ENCODE data around the gene LLGL1. TPM values are rescaled to one million over a fixed set of nuclear protein-coding genes. Genes with fewer than 3 reads are reported as not detected.

The LLGL1 gene
- total RNA-seq, 6 experiments from 2014 or later, result 38.0 to 50.8 (median 41.0) TPM

GRCh38 chr17:18179804-18180203 is 45.6 kb upstream of the LLGL1 start:
- Mint-ChIP-seq H3K27ac (no peak overlapping the region), H3K9me3 (no peaks in the 10 kb centered on the region), H3K27me3 (ENCODE audit: insufficient read depth) (peaks cover 3% of the 10 kb centered on the region), H3K36me3 (ENCODE audit: low read depth) (peaks cover 2% of the 10 kb centered on the region), H3K4me1 (ENCODE audit: low read depth) (peaks cover 15% of the 10 kb centered on the region), H3K4me3 (no peak overlapping the region)
- TF ChIP-seq, protein P1, sequence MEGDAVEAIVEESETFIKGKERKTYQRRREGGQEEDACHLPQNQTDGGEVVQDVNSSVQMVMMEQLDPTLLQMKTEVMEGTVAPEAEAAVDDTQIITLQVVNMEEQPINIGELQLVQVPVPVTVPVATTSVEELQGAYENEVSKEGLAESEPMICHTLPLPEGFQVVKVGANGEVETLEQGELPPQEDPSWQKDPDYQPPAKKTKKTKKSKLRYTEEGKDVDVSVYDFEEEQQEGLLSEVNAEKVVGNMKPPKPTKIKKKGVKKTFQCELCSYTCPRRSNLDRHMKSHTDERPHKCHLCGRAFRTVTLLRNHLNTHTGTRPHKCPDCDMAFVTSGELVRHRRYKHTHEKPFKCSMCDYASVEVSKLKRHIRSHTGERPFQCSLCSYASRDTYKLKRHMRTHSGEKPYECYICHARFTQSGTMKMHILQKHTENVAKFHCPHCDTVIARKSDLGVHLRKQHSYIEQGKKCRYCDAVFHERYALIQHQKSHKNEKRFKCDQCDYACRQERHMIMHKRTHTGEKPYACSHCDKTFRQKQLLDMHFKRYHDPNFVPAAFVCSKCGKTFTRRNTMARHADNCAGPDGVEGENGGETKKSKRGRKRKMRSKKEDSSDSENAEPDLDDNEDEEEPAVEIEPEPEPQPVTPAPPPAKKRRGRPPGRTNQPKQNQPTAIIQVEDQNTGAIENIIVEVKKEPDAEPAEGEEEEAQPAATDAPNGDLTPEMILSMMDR (IDR thresholded peaks at IDR 0.05), result no peak
- DNase-seq, result no peak

- Mint-ChIP-seq H3K36me3 (ENCODE audit: low read depth) (peaks cover 17% of the 10 kb centered on the region), H3K9me3 (no peaks in the 10 kb centered on the region), H3K4me1 (ENCODE audit: low read depth) (peaks cover 30% of the 10 kb centered on the region), H3K4me3 (no peak overlapping the region), H3K27me3 (ENCODE audit: insufficient read depth) (no peaks in the 10 kb centered on the region; the same call in none of the 2 replicates), H3K27ac (peak overlapping the region; percentile 38)
- TF ChIP-seq, protein P1 (IDR thresholded peaks at IDR 0.05), result no peak
- DNase-seq, result no peak
Measured at GRCh38 chr17:18181358-18181757, 44.1 kb upstream of the LLGL1 start.

DNA sequence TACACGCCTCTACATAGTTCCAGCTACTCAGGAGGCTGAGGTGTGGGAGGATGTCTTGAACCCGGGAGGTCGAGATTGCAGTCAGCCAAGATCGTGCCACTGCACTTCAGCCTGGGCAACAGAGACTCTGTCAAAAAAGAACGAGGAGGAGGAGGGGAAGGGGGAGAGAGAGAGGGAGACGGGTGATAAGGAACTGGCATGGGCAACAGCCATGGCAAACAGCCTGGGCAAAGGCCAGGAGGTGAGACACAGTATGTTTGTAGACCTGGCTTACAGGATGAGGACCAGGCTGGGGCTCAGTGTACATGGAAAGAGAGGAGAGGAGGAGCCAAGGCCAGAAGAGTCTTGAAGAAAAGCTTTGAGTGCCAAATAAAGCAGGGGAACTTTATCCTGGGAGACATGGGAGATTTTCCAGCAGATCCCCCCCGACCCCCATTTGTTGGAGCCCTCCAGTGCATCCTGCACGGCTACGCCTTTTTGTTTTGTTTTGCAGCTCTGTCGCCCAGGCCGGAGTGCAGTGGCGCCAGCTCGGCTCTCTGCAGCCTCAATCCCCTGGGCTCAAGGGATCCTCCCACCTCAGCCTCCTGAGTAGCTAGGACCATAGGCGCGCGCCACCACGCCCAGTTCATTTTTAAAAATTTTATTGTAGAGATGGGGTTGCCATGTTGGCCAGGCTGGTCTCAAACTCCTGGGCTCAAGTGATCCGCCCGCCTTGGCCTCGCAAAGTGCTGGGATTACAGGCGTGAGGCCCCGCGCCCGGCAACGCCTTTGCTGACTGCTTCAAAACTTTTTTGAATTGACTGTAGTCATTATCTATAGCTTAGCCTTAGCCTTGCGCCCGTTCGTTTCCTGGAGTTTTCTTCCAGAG is 43.1 kb upstream of the LLGL1 start:
- Mint-ChIP-seq H3K36me3 (ENCODE audit: low read depth) (peaks cover 18% of the 10 kb centered on the region), H3K4me3 (peak overlapping the region; percentile 92), H3K27me3 (ENCODE audit: insufficient read depth) (no peaks in the 10 kb centered on the region; the same call in none of the 2 replicates), H3K27ac (peak overlapping the region; percentile 98), H3K9me3 (no peaks in the 10 kb centered on the region), H3K4me1 (ENCODE audit: low read depth) (peaks cover 40% of the 10 kb centered on the region)
- DNase-seq, result no peak
- TF ChIP-seq, protein P1 (IDR thresholded peaks at IDR 0.05), result no peak

DNA sequence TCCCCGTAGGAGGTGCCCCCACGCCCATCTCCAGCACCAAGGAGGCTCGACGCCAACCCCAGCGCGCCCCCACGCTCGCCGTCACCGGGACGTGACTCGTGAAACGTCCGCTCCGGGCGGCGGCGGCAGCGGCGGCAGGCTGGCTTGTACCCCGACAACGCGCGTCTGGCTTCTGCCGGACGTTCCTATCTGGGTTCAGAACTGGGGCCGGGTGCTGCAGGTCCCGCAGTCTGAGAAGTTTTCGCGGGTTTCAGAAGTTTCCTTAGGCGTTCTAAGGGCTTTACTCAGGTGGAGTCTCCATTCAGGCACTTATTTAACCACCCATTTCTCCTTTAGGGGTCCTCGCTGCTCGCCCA is 42.5 kb upstream of the LLGL1 start:
- peaks cover 18% of the 10 kb centered on the region for H3K36me3 Mint-ChIP-seq (ENCODE audit: low read depth)
- peak overlapping the region; percentile 98 for H3K27ac Mint-ChIP-seq
- DNase-seq, result peak; percentile 71
- TF ChIP-seq, protein P1 (IDR thresholded peaks at IDR 0.05), result no peak
- H3K4me3 Mint-ChIP-seq, result peak overlapping the region; percentile 92
- no peaks in the 10 kb centered on the region for H3K9me3 Mint-ChIP-seq
- no peaks in the 10 kb centered on the region; the same call in none of the 2 replicates for H3K27me3 Mint-ChIP-seq (ENCODE audit: insufficient read depth)
- H3K4me1 Mint-ChIP-seq (ENCODE audit: low read depth), result peaks cover 46% of the 10 kb centered on the region

DNA sequence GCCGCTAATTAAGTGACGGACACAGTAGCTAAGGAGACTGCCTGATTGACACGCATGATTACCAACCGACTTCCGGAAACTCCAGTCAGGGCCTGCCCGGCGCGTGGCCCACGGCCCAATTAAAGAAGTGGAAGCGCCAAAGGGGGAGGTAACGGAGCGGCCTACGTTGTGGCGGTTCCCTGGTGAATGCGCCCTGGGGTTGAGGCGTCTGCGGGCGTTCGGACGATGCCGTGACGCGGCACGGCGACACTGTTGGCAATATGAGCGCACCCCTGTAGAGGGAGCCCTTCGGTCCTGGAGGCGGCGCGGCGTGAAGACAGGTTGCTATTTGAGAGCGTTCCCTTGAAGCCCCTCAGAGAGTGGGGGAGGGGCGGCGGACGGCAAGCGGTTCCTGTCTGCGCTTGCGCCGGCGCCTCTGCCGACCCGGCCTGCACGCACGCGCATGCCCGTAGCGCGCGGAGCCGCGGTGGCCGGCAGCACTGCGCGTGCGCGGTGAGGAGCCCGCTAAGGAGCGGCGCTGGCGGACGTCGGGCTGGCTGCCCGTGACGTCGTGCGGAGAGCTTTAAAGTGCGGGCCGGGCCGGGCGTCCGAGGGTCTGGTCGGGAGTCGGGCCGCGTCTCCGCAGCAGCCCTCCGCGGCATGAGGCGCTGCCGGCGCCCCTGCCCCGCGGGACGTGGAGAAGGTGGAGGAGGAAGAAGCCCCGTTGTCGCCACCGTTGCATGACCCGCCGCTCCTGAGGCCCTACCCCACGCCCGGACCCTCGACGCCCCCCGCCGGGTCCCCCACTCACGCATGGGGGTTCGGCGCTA is 41.9 kb upstream of the LLGL1 start, which contains the start of gene ALKBH5:
Gene ALKBH5, plus strand, starts transcription at position 495 of the 809 bp plus-strand sequence. CDS start 416 bp downstream, outside the sequence.
- peak within 1 kb of the TSS; percentile 92 for H3K4me3 Mint-ChIP-seq
- peak; percentile 100 for DNase-seq
- H3K36me3 Mint-ChIP-seq (ENCODE audit: low read depth), result peaks cover 21% of the 10 kb centered on the region
- no peaks in the 10 kb centered on the region for H3K9me3 Mint-ChIP-seq
- TF ChIP-seq, protein P1 (IDR thresholded peaks at IDR 0.05), result peak; percentile 78
- H3K4me1 Mint-ChIP-seq (ENCODE audit: low read depth), result peaks cover 52% of the 10 kb centered on the region
- peak within 1 kb of the TSS; percentile 98 for H3K27ac Mint-ChIP-seq
- H3K27me3 Mint-ChIP-seq (ENCODE audit: insufficient read depth), result no peaks in the 10 kb centered on the region; the same call in 1 of the 2 replicates

All from HFFc6 (cell line).